ENCODE data around the gene GPR37. TPM values are rescaled to one million over a fixed set of nuclear protein-coding genes. Genes with fewer than 3 reads are reported as not detected.

GPR37 gene
- total RNA-seq, 1 experiment from 2014 or later = 1.6 TPM

- Histone ChIP-seq H2AK5ac (ENCODE audit: insufficient read length, low read length) (no peak overlapping the region), H2BK12ac (ENCODE audit: insufficient read length, low read depth, low read length) (no peak overlapping the region), H2BK5ac (ENCODE audit: insufficient read length, low read length) (no peak overlapping the region), H3K9ac (ENCODE audit: extremely low read depth, insufficient read length, low read length) (no peak overlapping the region), H4K5ac (ENCODE audit: insufficient read length, low read depth, low read length) (no peak overlapping the region), H3K27me3 (ENCODE audit: insufficient read depth, low read length) (peaks cover 5% of the 10 kb centered on the region; the same call in 1 of the 2 replicates), H3K23ac (ENCODE audit: insufficient read length, low read depth, low read length) (no peak overlapping the region), H3K14ac (ENCODE audit: insufficient read depth, low read length) (no peak overlapping the region; the same call in 1 of the 2 replicates), H3K23me2 (ENCODE audit: insufficient read length, low read depth, low read length, poor library complexity, severe bottlenecking) (peaks cover 23% of the 10 kb centered on the region), H2AFZ (ENCODE audit: low read length) (no peak overlapping the region), H3K4me1 (ENCODE audit: insufficient read depth, low read length) (no peaks in the 10 kb centered on the region), H4K8ac (replicated peaks; ENCODE audit: insufficient read length, low read depth, low read length) (no peak overlapping the region), H3K56ac (ENCODE audit: insufficient read length, low read depth, low read length) (no peak overlapping the region), H3K4ac (ENCODE audit: low read depth, low read length) (no peak overlapping the region), H4K20me1 (ENCODE audit: control insufficient read depth, insufficient read depth, insufficient read length) (no peaks in the 10 kb centered on the region), H3K79me2 (ENCODE audit: insufficient read depth, low read length) (no peaks in the 10 kb centered on the region), H3K18ac (ENCODE audit: insufficient read length, low read depth, low read length) (no peak overlapping the region), H2BK120ac (ENCODE audit: low read depth, low read length, poor library complexity, severe bottlenecking) (no peak overlapping the region), H2BK15ac (ENCODE audit: low read depth, low read length) (no peak overlapping the region), H3T11ph (ENCODE audit: low read length) (no peak overlapping the region), H2BK20ac (ENCODE audit: low read depth, low read length, poor library complexity, severe bottlenecking) (no peak overlapping the region), H3K4me2 (ENCODE audit: insufficient read depth, insufficient read length, low read length) (peak overlapping the region; percentile 72), H3K27ac (ENCODE audit: insufficient read length, low read depth, low read length) (no peak overlapping the region), H4K91ac (ENCODE audit: insufficient read length, low read depth, low read length) (no peak overlapping the region), H3K79me1 (ENCODE audit: insufficient read depth, low read depth, low read length, poor library complexity, severe bottlenecking) (no peaks in the 10 kb centered on the region), H3K9me3 (ENCODE audit: control insufficient read depth, low read depth, low read length) (no peaks in the 10 kb centered on the region)
- no CpG with 5 or more reads among the region's 48 CpGs for WGBS (ENCODE audit: extremely low coverage, insufficient read length, low lambda C conversion rate)
- peaks cover 0 to 3% of the 10 kb centered on the region in 2 experiments; a peak in 2 of 5 replicates for H3K9me3 Mint-ChIP-seq
- TF ChIP-seq CTCF (conservative IDR thresholded peaks at IDR 0.05) = no peak
- peaks cover 0 to 9% (median 3%) of the 10 kb centered on the region in 3 experiments; a peak in 2 of 7 replicates for H3K36me3 Mint-ChIP-seq (ENCODE audit: insufficient read depth in 1 of 3, low read depth in 3 of 3)
- H3K27me3 Mint-ChIP-seq (ENCODE audit: low read depth) = peaks cover 33% of the 10 kb centered on the region
- DNase-seq = no peak
- H3K4me1 Mint-ChIP-seq = peaks cover 15 to 24% of the 10 kb centered on the region in 2 experiments
- H3K4me3 Mint-ChIP-seq = peak overlapping the region; percentile 82 to 90
- peak overlapping the region in 1 of 3 experiments; percentile 79; a peak in 1 of 7 replicates for H3K27ac Mint-ChIP-seq
Measured at GRCh38 chr7:124764051-124764846, 1.3 kb downstream of the GPR37 start.

All from H9 (cell line).